Kidney (tissue), 14 donors: ENCODE measurements around the gene FAM171A1. TPM values are rescaled to one million over a fixed set of nuclear protein-coding genes. Genes with fewer than 3 reads are reported as not detected.

Experiments used
- DNase-seq, 5 donors: peaks; one replicate each; pipeline ENCODE4 v3.0.0-alpha.2; 2013 to 2020
- FAIRE-seq: peaks from 2 replicates; lab custom pipeline; 2012; peaks lifted over from hg19 to GRCh38; lab: Jason Lieb, UNC
- H3K27ac ChIP-seq, 2 donors: one replicate each; pipeline ENCODE4 v1.7.0; 2013; ENCODE audit warnings: low read depth in 2 of 2, low read length in 2 of 2, inconsistent platforms in 1 of 2
- H3K27me3 ChIP-seq: one replicate; pipeline ENCODE4 v1.7.1; 2013; ENCODE audit warnings: low read length, inconsistent platforms; ENCODE audit not compliant: control insufficient read depth, insufficient read depth
- H3K36me3 ChIP-seq, 3 donors: one replicate each; pipeline versions ENCODE4 v1.7.0 to v1.7.1; 2013; ENCODE audit warnings: low read length in 3 of 3, control low read depth in 1 of 3, inconsistent platforms in 1 of 3; ENCODE audit not compliant: insufficient read depth in 3 of 3, control insufficient read depth in 2 of 3
- H3K4me1 ChIP-seq, 3 donors: one replicate each; pipeline versions ENCODE4 v1.7.0 to v1.7.1; 2013; ENCODE audit warnings: low read length in 3 of 3, inconsistent platforms in 1 of 3, low read depth in 1 of 3; ENCODE audit not compliant: control insufficient read depth in 2 of 3, insufficient read depth in 2 of 3
- H3K4me3 ChIP-seq, 3 donors: one replicate each; pipeline versions ENCODE4 v1.7.0 to v1.8.1; 2013; ENCODE audit warnings: low read length in 3 of 3, control low read depth in 1 of 3, inconsistent platforms in 1 of 3
- H3K9ac ChIP-seq, 3 donors: one replicate each; pipeline versions ENCODE4 v1.7.0 to v1.7.1; 2013; ENCODE audit warnings: low read length in 3 of 3, control low read depth in 1 of 3, inconsistent platforms in 1 of 3
- H3K9me3 ChIP-seq, 3 donors: one replicate each; pipeline versions ENCODE4 v1.7.0 to v1.7.1; 2013; ENCODE audit warnings: low read length in 3 of 3, control low read depth in 1 of 3, inconsistent platforms in 1 of 3; ENCODE audit not compliant: control insufficient read depth in 2 of 3, insufficient read depth in 1 of 3
- intact Hi-C: fragments of 100-400 bp; cut with DNase I; formaldehyde crosslinking; loops from one replicate; pipeline ENCODE4 v1.11.1; 2022
- polyA plus RNA-seq: library from polyadenylated mRNA; stranded (reverse); fragments of 350-450 nt; fragmentation: Illumina TruSeq; extraction: RNeasy Lipid Tissue Mini Kit (QIAGEN cat#74804); gene quantifications from one replicate; pipeline ENCODE4 v1.2.3, GENCODE V29; 2014; ENCODE audit warnings: low read depth, low replicate concordance; ENCODE audit not compliant: insufficient read depth
- total RNA-seq: library from RNA; stranded (reverse); fragmentation: NEBNext Ultra II Directional; extraction: Animal tissue kit (Norgen Biotek cat#: 25700); gene quantifications from one replicate; pipeline ENCODE4 v1.2.1, GENCODE V29; 2021
- TF ChIP-seq, protein P1 (sequence below): IDR thresholded peaks from 3 replicates; pipeline ENCODE4 v1.5.1; 2012; ENCODE audit warnings: mild to moderate bottlenecking, moderate library complexity, borderline replicate concordance; ENCODE audit not compliant: insufficient read depth; ENCODE audit errors: extremely low read depth
- donor health status: control.
- donor health status: control.
- donor health status: control.
- donor health status: control.
- donor health status: control.
- donor health status: DM: yes; HTN: yes; CAD: no.
- donor health status: Normal renal cell carcinoma (clear cell type).

FAM171A1 gene
- total and polyA plus RNA-seq, 2 donors from 2014 or later, result 30.4 to 53.0 TPM

GRCh38 chr10:15353471-15354017 is 17.5 kb downstream of the FAM171A1 start:
- no peaks in the 10 kb centered on the region for H3K36me3 ChIP-seq
- H3K4me3 ChIP-seq, result no peak overlapping the region
- H3K4me1 ChIP-seq, result peaks cover 3 to 8% (median 7%) of the 10 kb centered on the region in 3 donors
- no peak overlapping the region for H3K9ac ChIP-seq
- no peaks in the 10 kb centered on the region for H3K9me3 ChIP-seq
- no peak for FAIRE-seq
- no peaks in the 10 kb centered on the region for H3K27me3 ChIP-seq
- intact Hi-C loops, result no loop called here
- DNase-seq, result no peak
- peak overlapping the region in 1 of 2 donors; percentile 20 for H3K27ac ChIP-seq
- TF ChIP-seq, protein P1, sequence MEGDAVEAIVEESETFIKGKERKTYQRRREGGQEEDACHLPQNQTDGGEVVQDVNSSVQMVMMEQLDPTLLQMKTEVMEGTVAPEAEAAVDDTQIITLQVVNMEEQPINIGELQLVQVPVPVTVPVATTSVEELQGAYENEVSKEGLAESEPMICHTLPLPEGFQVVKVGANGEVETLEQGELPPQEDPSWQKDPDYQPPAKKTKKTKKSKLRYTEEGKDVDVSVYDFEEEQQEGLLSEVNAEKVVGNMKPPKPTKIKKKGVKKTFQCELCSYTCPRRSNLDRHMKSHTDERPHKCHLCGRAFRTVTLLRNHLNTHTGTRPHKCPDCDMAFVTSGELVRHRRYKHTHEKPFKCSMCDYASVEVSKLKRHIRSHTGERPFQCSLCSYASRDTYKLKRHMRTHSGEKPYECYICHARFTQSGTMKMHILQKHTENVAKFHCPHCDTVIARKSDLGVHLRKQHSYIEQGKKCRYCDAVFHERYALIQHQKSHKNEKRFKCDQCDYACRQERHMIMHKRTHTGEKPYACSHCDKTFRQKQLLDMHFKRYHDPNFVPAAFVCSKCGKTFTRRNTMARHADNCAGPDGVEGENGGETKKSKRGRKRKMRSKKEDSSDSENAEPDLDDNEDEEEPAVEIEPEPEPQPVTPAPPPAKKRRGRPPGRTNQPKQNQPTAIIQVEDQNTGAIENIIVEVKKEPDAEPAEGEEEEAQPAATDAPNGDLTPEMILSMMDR, result no peak

GRCh38 chr10:15352836-15353235 is 18.3 kb downstream of the FAM171A1 start:
- Histone ChIP-seq H3K9me3 (no peaks in the 10 kb centered on the region), H3K4me1 (peaks cover 3 to 9% (median 8%) of the 10 kb centered on the region in 3 donors), H3K9ac (no peak overlapping the region), H3K36me3 (no peaks in the 10 kb centered on the region), H3K27ac (no peak overlapping the region), H3K4me3 (no peak overlapping the region), H3K27me3 (no peaks in the 10 kb centered on the region)
- FAIRE-seq (no peak), DNase-seq (no peak)
- TF ChIP-seq, protein P1, result no peak
- intact Hi-C loops, result no loop called here

GRCh38 chr10:15352201-15352600 is 18.9 kb downstream of the FAM171A1 start:
- Histone ChIP-seq H3K4me1 (peaks cover 3 to 10% (median 8%) of the 10 kb centered on the region in 3 donors), H3K27me3 (no peaks in the 10 kb centered on the region), H3K9me3 (no peaks in the 10 kb centered on the region), H3K27ac (no peak overlapping the region), H3K36me3 (no peaks in the 10 kb centered on the region), H3K4me3 (no peak overlapping the region), H3K9ac (no peak overlapping the region)
- FAIRE-seq (no peak), DNase-seq (no peak)
- TF ChIP-seq, protein P1, result no peak
- intact Hi-C loops, result no loop called here
